Neural cell (in vitro differentiated cells): ENCODE data around the gene HOXA5.

ENCODE experiments used
- CTCF ChIP-seq: fragments of 450-650 bp; IDR thresholded peaks from 2 replicates; pipeline ENCODE4 v1.5.1; 2014; ENCODE audit warnings: antibody characterized with exemption, mild to moderate bottlenecking, moderate library complexity; ENCODE audit not compliant: poor library complexity, severe bottlenecking
- EP300 ChIP-seq: fragments of 450-650 bp; conservative IDR thresholded peaks from 2 replicates; pipeline ENCODE4 v1.6.1; 2014; ENCODE audit warnings: antibody characterized with exemption, mild to moderate bottlenecking, moderate library complexity; ENCODE audit not compliant: poor library complexity, severe bottlenecking
- EZH2 ChIP-seq: fragments of 200-600, 300-800 bp; shearing (Covaris generic), sonication (generic); IDR thresholded peaks from 2 replicates; pipeline ENCODE4 v1.6.1; 2014; ENCODE audit warnings: antibody characterized with exemption, low read length, borderline replicate concordance, mild to moderate bottlenecking; ENCODE audit not compliant: insufficient read depth, poor library complexity, severe bottlenecking
- RAD21 ChIP-seq: fragments of 450-650 bp; conservative IDR thresholded peaks from 2 replicates; pipeline ENCODE4 v1.6.1; 2014; ENCODE audit warnings: antibody characterized with exemption, mild to moderate bottlenecking, moderate library complexity
- TF ChIP-seq, protein P1 (sequence below): IDR thresholded peaks from 2 replicates; pipeline ENCODE4 v1.6.1; 2012; ENCODE audit warnings: borderline replicate concordance

GRCh38 chr7:27137640-27138315, 5.7 kb downstream of the HOXA5 start:
- no peak for TF ChIP-seq CTCF
- TF ChIP-seq EZH2: no peak
- no peak for TF ChIP-seq RAD21
- TF ChIP-seq, protein P1, sequence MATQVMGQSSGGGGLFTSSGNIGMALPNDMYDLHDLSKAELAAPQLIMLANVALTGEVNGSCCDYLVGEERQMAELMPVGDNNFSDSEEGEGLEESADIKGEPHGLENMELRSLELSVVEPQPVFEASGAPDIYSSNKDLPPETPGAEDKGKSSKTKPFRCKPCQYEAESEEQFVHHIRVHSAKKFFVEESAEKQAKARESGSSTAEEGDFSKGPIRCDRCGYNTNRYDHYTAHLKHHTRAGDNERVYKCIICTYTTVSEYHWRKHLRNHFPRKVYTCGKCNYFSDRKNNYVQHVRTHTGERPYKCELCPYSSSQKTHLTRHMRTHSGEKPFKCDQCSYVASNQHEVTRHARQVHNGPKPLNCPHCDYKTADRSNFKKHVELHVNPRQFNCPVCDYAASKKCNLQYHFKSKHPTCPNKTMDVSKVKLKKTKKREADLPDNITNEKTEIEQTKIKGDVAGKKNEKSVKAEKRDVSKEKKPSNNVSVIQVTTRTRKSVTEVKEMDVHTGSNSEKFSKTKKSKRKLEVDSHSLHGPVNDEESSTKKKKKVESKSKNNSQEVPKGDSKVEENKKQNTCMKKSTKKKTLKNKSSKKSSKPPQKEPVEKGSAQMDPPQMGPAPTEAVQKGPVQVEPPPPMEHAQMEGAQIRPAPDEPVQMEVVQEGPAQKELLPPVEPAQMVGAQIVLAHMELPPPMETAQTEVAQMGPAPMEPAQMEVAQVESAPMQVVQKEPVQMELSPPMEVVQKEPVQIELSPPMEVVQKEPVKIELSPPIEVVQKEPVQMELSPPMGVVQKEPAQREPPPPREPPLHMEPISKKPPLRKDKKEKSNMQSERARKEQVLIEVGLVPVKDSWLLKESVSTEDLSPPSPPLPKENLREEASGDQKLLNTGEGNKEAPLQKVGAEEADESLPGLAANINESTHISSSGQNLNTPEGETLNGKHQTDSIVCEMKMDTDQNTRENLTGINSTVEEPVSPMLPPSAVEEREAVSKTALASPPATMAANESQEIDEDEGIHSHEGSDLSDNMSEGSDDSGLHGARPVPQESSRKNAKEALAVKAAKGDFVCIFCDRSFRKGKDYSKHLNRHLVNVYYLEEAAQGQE: no peak
- TF ChIP-seq EP300: no peak
